GM10248 (cell line): ENCODE measurements around the gene CFAP69.

Source experiments
- CTCF ChIA-PET: fragments of 300-600 bp; sonication (Branson Sonifier 250); formaldehyde crosslinking; extraction: SDS; loops from one replicate; lab custom pipeline; 2021; ENCODE audit warnings: antibody characterized with exemption; lab: Yijun Ruan, JAX
- POLR2A ChIA-PET: fragments of 350-650 bp; sonication (Branson Sonifier 250); formaldehyde crosslinking; extraction: SDS; loops from one replicate; lab custom pipeline; 2020; ENCODE audit warnings: antibody characterized with exemption; lab: Yijun Ruan, JAX
- DNase-seq: peaks from one replicate; pipeline ENCODE4 v3.0.0; 2012; ENCODE audit errors: extremely low spot score
- TF ChIP-seq, protein P1 (sequence below): IDR thresholded peaks from 2 replicates; pipeline ENCODE4 v1.5.1; 2012; ENCODE audit warnings: mild to moderate bottlenecking, low read depth; ENCODE audit errors: extremely low read depth, missing control alignments, control extremely low read depth

Gene CFAP69

DNA sequence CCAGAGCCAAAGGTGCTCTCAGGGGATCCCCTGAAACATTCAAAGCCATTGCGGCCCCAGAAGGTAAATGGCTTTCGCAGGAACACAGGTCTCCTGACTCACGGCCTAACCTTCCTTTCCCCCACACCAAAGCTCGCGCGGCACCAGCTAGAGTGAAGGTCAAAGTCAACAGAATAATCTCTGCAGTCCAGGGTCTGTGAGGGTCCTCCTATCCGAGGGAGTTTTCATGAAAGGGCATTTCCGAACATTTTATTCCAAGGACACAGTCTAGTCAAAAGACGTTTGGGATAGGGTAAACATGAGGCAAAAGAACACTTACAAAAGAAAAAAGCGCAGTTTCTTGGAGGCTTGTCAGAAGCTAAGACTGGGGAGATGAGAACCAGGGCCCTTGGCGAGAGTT lies 34.0 kb upstream of the CFAP69 start:
- ChIA-PET CTCF (interaction anchor here (0.7 to 3.3 kb wide), 19 partner anchors 14 to 217 kb away, joined by 3 to 16 read pairs (median 5); partner anchors contain the start of genes FAM237B and STEAP1), POLR2A (no interaction called here)
- DNase-seq = no peak
- TF ChIP-seq, protein P1, sequence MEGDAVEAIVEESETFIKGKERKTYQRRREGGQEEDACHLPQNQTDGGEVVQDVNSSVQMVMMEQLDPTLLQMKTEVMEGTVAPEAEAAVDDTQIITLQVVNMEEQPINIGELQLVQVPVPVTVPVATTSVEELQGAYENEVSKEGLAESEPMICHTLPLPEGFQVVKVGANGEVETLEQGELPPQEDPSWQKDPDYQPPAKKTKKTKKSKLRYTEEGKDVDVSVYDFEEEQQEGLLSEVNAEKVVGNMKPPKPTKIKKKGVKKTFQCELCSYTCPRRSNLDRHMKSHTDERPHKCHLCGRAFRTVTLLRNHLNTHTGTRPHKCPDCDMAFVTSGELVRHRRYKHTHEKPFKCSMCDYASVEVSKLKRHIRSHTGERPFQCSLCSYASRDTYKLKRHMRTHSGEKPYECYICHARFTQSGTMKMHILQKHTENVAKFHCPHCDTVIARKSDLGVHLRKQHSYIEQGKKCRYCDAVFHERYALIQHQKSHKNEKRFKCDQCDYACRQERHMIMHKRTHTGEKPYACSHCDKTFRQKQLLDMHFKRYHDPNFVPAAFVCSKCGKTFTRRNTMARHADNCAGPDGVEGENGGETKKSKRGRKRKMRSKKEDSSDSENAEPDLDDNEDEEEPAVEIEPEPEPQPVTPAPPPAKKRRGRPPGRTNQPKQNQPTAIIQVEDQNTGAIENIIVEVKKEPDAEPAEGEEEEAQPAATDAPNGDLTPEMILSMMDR = no peak

DNA sequence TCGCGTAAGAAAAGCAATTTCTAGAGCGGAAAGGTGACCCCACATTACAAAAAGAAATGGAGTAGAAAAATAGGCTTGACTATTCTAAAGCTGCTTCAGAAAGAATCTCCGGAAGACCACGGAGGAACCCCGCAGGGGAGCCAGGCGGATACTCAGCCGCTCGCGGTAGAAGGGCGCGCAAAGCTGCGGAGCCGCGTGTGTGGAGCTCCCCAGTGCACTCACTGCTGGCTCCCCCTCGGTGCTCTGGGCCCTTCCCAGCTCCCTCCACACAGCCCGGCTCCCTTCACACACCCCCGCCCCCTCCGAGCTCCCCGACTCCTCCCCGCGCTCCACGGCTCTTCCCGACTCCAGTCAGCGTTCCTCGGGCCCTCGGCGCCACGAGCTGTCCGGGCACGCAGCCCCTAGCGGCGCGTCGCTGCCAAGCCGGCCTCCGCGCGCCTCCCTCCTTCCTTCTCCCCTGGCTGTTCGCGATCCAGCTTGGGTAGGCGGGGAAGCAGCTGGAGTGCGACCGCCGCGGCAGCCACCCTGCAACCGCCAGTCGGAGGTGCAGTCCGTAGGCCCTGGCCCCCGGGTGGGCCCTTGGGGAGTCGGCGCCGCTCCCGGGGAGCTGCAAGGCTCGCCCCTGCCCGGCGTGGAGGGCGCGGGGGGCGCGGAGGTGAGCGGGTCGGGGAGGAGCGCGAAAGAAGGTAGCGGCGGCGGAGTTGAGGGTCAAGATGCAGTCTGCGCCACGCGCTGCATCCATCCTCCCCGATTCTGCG lies 33.4 kb upstream of the CFAP69 start, which contains the start of gene STEAP2:
STEAP2 (plus strand) TSS at position 350 of the 758 bp plus-strand sequence. CDS start 13,343 bp downstream, outside the sequence.
- TF ChIP-seq, protein P1 = peak; percentile 67

DNA sequence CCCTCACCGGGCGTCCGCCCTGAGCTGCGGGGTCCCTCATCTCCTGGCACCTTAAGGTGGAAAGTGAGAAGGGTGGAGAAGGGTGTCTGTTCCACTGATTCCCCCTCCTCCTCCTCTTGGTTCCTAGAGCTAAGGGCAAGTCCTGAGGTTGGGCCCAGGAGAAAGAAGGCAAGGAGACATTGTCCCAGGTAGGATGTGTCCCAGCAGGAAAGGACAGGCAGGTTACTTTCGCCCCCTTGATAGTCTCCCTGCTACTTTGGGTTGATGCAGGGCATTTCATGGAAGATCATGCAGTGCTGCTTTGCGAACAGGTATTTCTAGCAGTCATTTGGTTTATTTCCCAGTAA lies 32.9 kb upstream of the CFAP69 start:
- POLR2A ChIA-PET = no interaction called here
- CTCF ChIA-PET = interaction anchor here (1.1 to 3.3 kb wide), 15 partner anchors 13 to 216 kb away, joined by 3 to 16 read pairs (median 6); partner anchors contain the start of gene STEAP1
- TF ChIP-seq, protein P1 = no peak
- peak; percentile 24 for DNase-seq

More for the DNA sequence above, 33.4 kb upstream of the CFAP69 start, which contains the start of gene STEAP2:
- DNase-seq = peak; percentile 70
- ChIA-PET CTCF (interaction anchor here (0.7 to 3.3 kb wide), 19 partner anchors 13 to 216 kb away, joined by 3 to 16 read pairs (median 5); partner anchors contain the start of gene STEAP1), POLR2A (no interaction called here)

DNA sequence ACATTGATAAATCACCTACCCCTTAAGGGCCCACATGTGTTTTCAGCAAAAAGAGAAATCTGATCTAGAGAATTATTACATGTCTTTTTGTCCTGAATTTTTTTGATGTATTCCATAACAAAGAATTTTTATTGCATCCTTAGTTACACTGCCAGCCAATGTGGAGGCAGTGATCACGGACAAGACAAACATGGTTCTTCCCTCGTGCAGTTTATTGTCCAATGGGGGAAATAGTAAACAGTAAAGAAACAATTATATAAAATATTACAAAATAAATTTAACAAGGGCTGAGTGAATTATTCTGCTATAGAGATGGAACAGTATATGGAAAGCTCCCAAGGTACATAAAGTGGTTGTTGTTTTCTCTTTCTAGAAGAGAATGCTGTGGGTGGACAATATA lies 31.5 kb upstream of the CFAP69 start:
- no peak for DNase-seq
- ChIA-PET POLR2A (no interaction called here), CTCF (interaction anchor here (0.9 to 3.3 kb wide), 6 partner anchors 14 to 207 kb away, joined by 3 to 8 read pairs (median 4); no protein-coding TSS in a partner anchor)
- TF ChIP-seq, protein P1 = no peak

DNA sequence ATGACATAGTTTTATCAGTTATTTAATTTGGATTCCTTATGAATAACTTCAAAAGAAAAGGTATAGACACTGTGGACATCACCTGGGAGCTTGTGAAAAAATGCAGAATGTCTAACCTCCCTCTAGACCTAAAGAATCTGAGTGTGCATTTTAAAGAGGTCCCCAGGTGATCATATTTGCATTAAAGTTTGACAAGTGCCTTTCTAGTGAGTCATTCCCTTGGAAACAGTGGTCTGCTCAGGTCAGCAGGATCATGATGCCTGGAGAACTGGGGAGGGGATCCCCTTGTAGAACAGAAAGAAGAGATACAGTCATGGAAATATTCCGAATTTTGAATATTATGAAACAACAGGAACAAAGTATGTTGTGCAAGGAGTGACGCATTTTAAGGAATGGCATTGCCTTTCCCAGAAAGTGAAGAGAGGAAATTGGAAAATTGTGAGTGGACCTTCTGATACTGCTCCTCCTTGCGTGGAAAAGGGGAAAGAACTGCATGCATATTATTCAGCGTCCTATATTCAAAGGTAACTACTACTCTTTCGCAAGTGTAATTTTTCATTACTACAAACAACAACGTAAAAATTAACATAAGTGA lies 28.8 kb upstream of the CFAP69 start:
- CTCF ChIA-PET = interaction anchor here (1.3 to 2.6 kb wide), 3 partner anchors 13 to 60 kb away, joined by 3 to 8 read pairs (median 7); partner anchors contain the start of gene CFAP69
- TF ChIP-seq, protein P1 = no peak
- POLR2A ChIA-PET = no interaction called here
- no peak for DNase-seq

DNA sequence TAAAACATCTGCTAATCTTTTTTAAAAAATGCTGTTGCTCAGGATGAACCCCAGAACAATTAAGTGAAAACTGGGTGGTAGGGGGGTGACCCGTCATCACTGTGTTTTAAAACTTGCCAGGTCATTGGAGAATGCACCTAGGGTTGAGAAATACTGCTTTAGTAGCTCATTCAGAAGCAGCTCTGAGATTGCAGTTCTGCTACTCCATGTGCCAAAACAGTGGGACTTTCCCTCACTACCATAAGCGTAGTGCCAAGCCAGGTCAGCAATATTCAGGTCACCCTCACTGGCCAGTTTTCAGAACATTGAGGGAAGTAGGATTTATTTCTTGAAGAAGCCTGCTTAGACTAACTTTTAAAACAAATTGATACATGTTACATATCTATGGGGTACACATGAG lies 28.2 kb upstream of the CFAP69 start:
- TF ChIP-seq, protein P1 = no peak
- CTCF ChIA-PET = no interaction called here
- no peak for DNase-seq
- POLR2A ChIA-PET = no interaction called here
